Endothelial cell of umbilical vein (primary cell): Measurements from ENCODE around the gene FKBP2. TPM values are rescaled to one million over a fixed set of nuclear protein-coding genes. Genes with fewer than 3 reads are reported as not detected.
A peak's percentile ranks its signal among the peaks of the same experiment; 100 is the strongest.

Experiments used
- BruUV-seq: library from RNA; stranded (reverse); fragments of 400-500 nt; replicated peaks from 2 replicates; lab custom pipeline; 2021; lab: Mats Ljungman, UMichigan
- CTCF ChIA-PET: fragments of 300-600, 350-600 bp; sonication (Branson Sonifier 250); formaldehyde crosslinking; loops from one replicate; lab custom pipeline; 2021; ENCODE audit warnings: antibody characterized with exemption, inconsistent platforms; lab: Charles Lee
- POLR2A ChIA-PET: fragments of 300-600, 350-600 bp; sonication (Branson Sonifier 250); formaldehyde crosslinking; loops from one replicate; lab custom pipeline; 2021; ENCODE audit warnings: antibody characterized with exemption, inconsistent platforms; lab: Charles Lee
- DNase-seq: peaks from one replicate; pipeline ENCODE4 v3.0.0-alpha.2; 2011; ENCODE audit warnings: low read depth, low spot score
- FAIRE-seq: peaks from 2 replicates; lab custom pipeline; 2011; peaks lifted over from hg19 to GRCh38; lab: Jason Lieb, UNC
- H2AFZ ChIP-seq: 2 replicates; pipeline ENCODE4 v1.6.0; 2012; ENCODE audit warnings: low read depth, low read length, control low read depth, inconsistent platforms
- H3K27ac ChIP-seq: 2 replicates; pipeline ENCODE4 v1.5.1; 2011; ENCODE audit warnings: low read depth, mild to moderate bottlenecking, control low read depth, low read length, moderate library complexity; ENCODE audit not compliant: insufficient read depth
- H3K27me3 ChIP-seq, 2 experiments: 2 replicates each; pipeline versions ENCODE4 v1.6.0 to v1.6.1; 2011; ENCODE audit warnings: low read length in 2 of 2, mixed read lengths in 1 of 2; ENCODE audit not compliant: control insufficient read depth in 2 of 2, insufficient read depth in 2 of 2
- H3K36me3 ChIP-seq, 2 experiments: 2 replicates in 1 of 2; 3 replicates in 1 of 2; pipeline ENCODE4 v1.5.1; 2011; ENCODE audit warnings: low read length in 2 of 2, mild to moderate bottlenecking in 1 of 2, moderate library complexity in 1 of 2; ENCODE audit not compliant: control insufficient read depth in 2 of 2, insufficient read depth in 2 of 2; ENCODE audit errors: extremely low read depth in 1 of 2
- H3K4me1 ChIP-seq: 3 replicates; pipeline ENCODE4 v1.5.1; 2011; ENCODE audit warnings: mild to moderate bottlenecking, low read length; ENCODE audit not compliant: control insufficient read depth, insufficient read depth; ENCODE audit errors: extremely low read depth
- H3K4me2 ChIP-seq: 2 replicates; pipeline ENCODE4 v1.6.1; 2011; ENCODE audit warnings: low read length, control low read depth, mixed read lengths; ENCODE audit not compliant: insufficient read depth
- H3K4me3 ChIP-seq, 3 experiments: fragments of 200-600 bp in 1 of 3; sonication (generic), shearing (Covaris generic) in 1 of 3; replicated peaks in 1 of 3; 2 replicates each; pipeline ENCODE4 v1.5.1; 2011 to 2016; ENCODE audit warnings: control low read depth in 3 of 3, low read length in 3 of 3, mild to moderate bottlenecking in 2 of 3, inconsistent platforms in 1 of 3, low read depth in 1 of 3, moderate library complexity in 1 of 3; ENCODE audit not compliant: insufficient read depth in 1 of 3
- H3K79me2 ChIP-seq: 2 replicates; pipeline ENCODE4 v1.6.0; 2012; ENCODE audit warnings: low read length, inconsistent platforms; ENCODE audit not compliant: control insufficient read depth, insufficient read depth
- H3K9ac ChIP-seq: replicated peaks from 2 replicates; pipeline ENCODE3; 2011; ENCODE audit warnings: low read length, control low read depth; ENCODE audit not compliant: insufficient read depth; ENCODE audit errors: extremely low read depth
- H3K9me1 ChIP-seq: replicated peaks from 3 replicates; pipeline ENCODE4 v1.6.0; 2011; ENCODE audit warnings: mild to moderate bottlenecking, low read length; ENCODE audit not compliant: control insufficient read depth, insufficient read depth; ENCODE audit errors: extremely low read depth
- H3K9me3 ChIP-seq: replicated peaks from 2 replicates; pipeline ENCODE4 v1.5.1; 2012; ENCODE audit warnings: low read length, inconsistent platforms; ENCODE audit not compliant: control insufficient read depth, insufficient read depth
- H4K20me1 ChIP-seq: replicated peaks from 2 replicates; pipeline ENCODE3; 2011; ENCODE audit warnings: mild to moderate bottlenecking, low read length; ENCODE audit not compliant: control insufficient read depth, insufficient read depth; ENCODE audit errors: extremely low read depth
- CTCF ChIP-seq, 2 donors: IDR thresholded peaks; 1 replicate in 1 of 2; 2 replicates in 1 of 2; pipeline ENCODE4 v1.5.1; 2011; ENCODE audit warnings: low read length in 2 of 2, mild to moderate bottlenecking in 2 of 2, moderate library complexity in 2 of 2, control low read depth in 1 of 2, inconsistent platforms in 1 of 2, low read depth in 1 of 2; ENCODE audit not compliant: insufficient read depth in 1 of 2; ENCODE audit errors: extremely low read depth in 1 of 2
- EZH2 ChIP-seq: IDR thresholded peaks from 2 replicates; pipeline ENCODE4 v1.6.1; 2012; ENCODE audit warnings: borderline replicate concordance, low read depth, mild to moderate bottlenecking, moderate library complexity, low read length, inconsistent platforms; ENCODE audit not compliant: severe bottlenecking
- FOS ChIP-seq: IDR thresholded peaks from 2 replicates; pipeline ENCODE4 v1.6.1; 2011; ENCODE audit warnings: mild to moderate bottlenecking, low read length, moderate library complexity, borderline replicate concordance; ENCODE audit not compliant: insufficient read depth
- GATA2 ChIP-seq: IDR thresholded peaks from 2 replicates; pipeline ENCODE4 v1.7.0; 2011; ENCODE audit warnings: low read depth, mild to moderate bottlenecking, moderate library complexity, mixed read lengths, low read length; ENCODE audit not compliant: insufficient read length, insufficient read depth
- JUN ChIP-seq: IDR thresholded peaks from 2 replicates; pipeline ENCODE4 v1.6.1; 2011; ENCODE audit warnings: borderline replicate concordance, low read depth; ENCODE audit not compliant: insufficient read length, insufficient read depth
- MAX ChIP-seq: IDR thresholded peaks from 2 replicates; pipeline ENCODE4 v1.6.1; 2011; ENCODE audit not compliant: insufficient read depth, insufficient read length
- MYC ChIP-seq: IDR thresholded peaks from one replicate; pipeline ENCODE4 v1.6.1; 2011; ENCODE audit warnings: mild to moderate bottlenecking, low read depth, low read length
- POLR2A ChIP-seq: IDR thresholded peaks from 2 replicates; pipeline ENCODE4 v1.6.1; 2012; ENCODE audit warnings: low read depth, mild to moderate bottlenecking, control low read depth, low read length
- POLR2AphosphoS5 ChIP-seq: IDR thresholded peaks from 2 replicates; pipeline ENCODE4 v1.6.1; 2012; ENCODE audit warnings: low read depth, mild to moderate bottlenecking, control low read depth, low read length, moderate library complexity; ENCODE audit not compliant: insufficient read depth
- dilution Hi-C: fragments of 300-500 bp; cut with MboI; formaldehyde crosslinking; loops from one replicate; pipeline ENCODE4 v1.15.0; 2019; ENCODE audit warnings: low sequenced_read_pairs; ENCODE audit not compliant: extremely low pct_ligation_motif_present
- intact Hi-C: fragments of 100-400 bp; cut with micrococcal nuclease; formaldehyde crosslinking; loops from one replicate; pipeline ENCODE4 v1.10.0; 2022
- polyA plus RNA-seq, 4 experiments: library from polyadenylated mRNA; depleted of rRNA in 3 of 4; stranded (reverse) in 3 of 4; unstranded in 1 of 4; fragments of >200 nt; gene quantifications; 2 replicates each; pipeline versions ENCODE4 v1.2.1 to v1.2.3, GENCODE V29; 2011 to 2012; ENCODE audit warnings: missing spikeins in 1 of 4
- total RNA-seq: library from RNA; stranded (reverse); gene quantifications from 2 replicates; pipeline ENCODE4 v1.2.3, GENCODE V29; 2021

FKBP2 gene
- total and polyA plus RNA-seq, 2 donors (not counting 3 experiments of a cell fraction or from before 2014, with no cell fraction given) = 48.5 to 74.4 TPM

- H3K79me2 ChIP-seq = peaks cover 40% of the 10 kb centered on the region
- peaks cover 30% of the 10 kb centered on the region for H3K4me1 ChIP-seq
- DNase-seq = no peak
- intact Hi-C loops (loop anchor here (1.0 kb wide), 4 partner anchors 13 to 51 kb away; partner anchors contain the start of gene GPR137), dilution Hi-C loops (no loop called here)
- peak overlapping the region; percentile 81 for H2AFZ ChIP-seq
- H3K27me3 ChIP-seq = no peaks in the 10 kb centered on the region
- H3K36me3 ChIP-seq = peaks cover 0 to 6% of the 10 kb centered on the region in 2 experiments
- H3K9me3 ChIP-seq = no peaks in the 10 kb centered on the region
- no peaks in the 10 kb centered on the region for H3K9me1 ChIP-seq
- POLR2A ChIA-PET = no interaction called here
- CTCF ChIA-PET = interaction anchor here (1.1 to 4.7 kb wide), 6 partner anchors 13 to 54 kb away, joined by 3 to 60 read pairs (median 28); partner anchors contain the start of genes CATSPERZ and FERMT3
- H3K4me3 ChIP-seq = peak overlapping the region in 2 of 3 experiments; percentile 11 to 80
- H3K4me2 ChIP-seq = peak overlapping the region; percentile 47
- no peak for FAIRE-seq
- no peak for TF ChIP-seq MAX
- no peak for TF ChIP-seq JUN
- TF ChIP-seq MYC = no peak
- no peak for TF ChIP-seq POLR2A
- no peak for TF ChIP-seq FOS
- TF ChIP-seq CTCF (IDR thresholded peaks at IDR 0.05; ENCODE audit: extremely low read depth in 1 of 2, insufficient read depth in 1 of 2, low read depth in 1 of 2, low read length in 2 of 2) = no peak
- no peak for TF ChIP-seq POLR2AphosphoS5
- no peak for TF ChIP-seq GATA2
- TF ChIP-seq EZH2 = no peak
- H3K27ac ChIP-seq = no peak overlapping the region
- H4K20me1 ChIP-seq = no peaks in the 10 kb centered on the region
- H3K9ac ChIP-seq = no peak overlapping the region
- BruUV-seq = no TSS peak
Observed at GRCh38 chr11:64250415-64251015, 9.6 kb downstream of the FKBP2 start.
